Activated CD4-positive, alpha-beta T cell treated with anti-CD3 and anti-CD28 coated beads, Interleukin-10, Interleukin-2, amounts not matched to agents 100 ng/mL and 50 ng/mL, durations not matched to agents 16 hours and 8 hours (primary cell): Measurements from ENCODE around the gene NOTO.
"Not testable (repeated sequence)": the region's sequence is repeated elsewhere in the genome, so short reads cannot be mapped to it uniquely, and the experiment has no call there.

Experiments
- DNase-seq: peaks from one replicate; pipeline ENCODE4 v3.0.0-alpha.2; 2020

Gene NOTO

GRCh38 chr2:73202156-73203054 lies at the start of gene NOTO:
Gene NOTO, plus strand, starts transcription at chr2:73202574. Its CDS starts 93 bp downstream, at chr2:73202667.
- DNase-seq: no peak

GRCh38 chr2:73156539-73157124 lies 45.7 kb upstream of the NOTO start:
- DNase-seq: peak; percentile 39

- DNase-seq: no peak
Measured at GRCh38 chr2:73162856-73163391, 39.5 kb upstream of the NOTO start.

- DNase-seq: peak; percentile 69
Measured at GRCh38 chr2:73163483-73164367, 38.6 kb upstream of the NOTO start.

- DNase-seq: not testable (repeated sequence)
Measured at GRCh38 chr2:73165978-73166377, 36.4 kb upstream of the NOTO start.

- DNase-seq: not testable (repeated sequence)
Measured at GRCh38 chr2:73166813-73167212, 35.6 kb upstream of the NOTO start.

- not testable (repeated sequence) for DNase-seq
Measured at GRCh38 chr2:73168348-73168747, 34.0 kb upstream of the NOTO start.

GRCh38 chr2:73170341-73170740 lies 32.0 kb upstream of the NOTO start:
- DNase-seq: not testable (repeated sequence)

- DNase-seq: peak; percentile 63
Measured at GRCh38 chr2:73172963-73173362, 29.4 kb upstream of the NOTO start.

- DNase-seq: no peak
Measured at GRCh38 chr2:73173781-73174180, 28.6 kb upstream of the NOTO start.

- no peak for DNase-seq
Measured at GRCh38 chr2:73174244-73174643, 28.1 kb upstream of the NOTO start.

GRCh38 chr2:73174941-73175662 lies 27.3 kb upstream of the NOTO start:
- DNase-seq: no peak

- peak; percentile 72 for DNase-seq
Measured at GRCh38 chr2:73175663-73176204, 26.6 kb upstream of the NOTO start.

GRCh38 chr2:73176205-73176880 lies 26.0 kb upstream of the NOTO start:
- no peak for DNase-seq

GRCh38 chr2:73176881-73177644 lies 25.3 kb upstream of the NOTO start:
- peak; percentile 88 for DNase-seq

GRCh38 chr2:73177645-73178255 lies 24.6 kb upstream of the NOTO start:
- no peak for DNase-seq

GRCh38 chr2:73185965-73186364 lies 16.4 kb upstream of the NOTO start:
- no peak for DNase-seq

- DNase-seq: no peak
Measured at GRCh38 chr2:73187549-73187948, 14.8 kb upstream of the NOTO start.

GRCh38 chr2:73197579-73197978 lies 4.8 kb upstream of the NOTO start:
- DNase-seq: no peak

GRCh38 chr2:73200281-73200680 lies 2.1 kb upstream of the NOTO start:
- DNase-seq: not testable (repeated sequence)
